C4-2B (cell line): ENCODE results near the gene C1orf21.

Source experiments
- ZFX ChIP-seq: fragments of 450-650 bp; IDR thresholded peaks from 2 replicates; pipeline ENCODE4 v1.6.1; 2017
- TF ChIP-seq, protein P1 (sequence below): fragments of 450-650 bp; conservative IDR thresholded peaks from 2 replicates; pipeline ENCODE4 v1.5.1; 2017; ENCODE audit warnings: mild to moderate bottlenecking

GRCh38 chr1:184637664-184638240 is 250.9 kb downstream of the C1orf21 start:
- TF ChIP-seq, protein P1, sequence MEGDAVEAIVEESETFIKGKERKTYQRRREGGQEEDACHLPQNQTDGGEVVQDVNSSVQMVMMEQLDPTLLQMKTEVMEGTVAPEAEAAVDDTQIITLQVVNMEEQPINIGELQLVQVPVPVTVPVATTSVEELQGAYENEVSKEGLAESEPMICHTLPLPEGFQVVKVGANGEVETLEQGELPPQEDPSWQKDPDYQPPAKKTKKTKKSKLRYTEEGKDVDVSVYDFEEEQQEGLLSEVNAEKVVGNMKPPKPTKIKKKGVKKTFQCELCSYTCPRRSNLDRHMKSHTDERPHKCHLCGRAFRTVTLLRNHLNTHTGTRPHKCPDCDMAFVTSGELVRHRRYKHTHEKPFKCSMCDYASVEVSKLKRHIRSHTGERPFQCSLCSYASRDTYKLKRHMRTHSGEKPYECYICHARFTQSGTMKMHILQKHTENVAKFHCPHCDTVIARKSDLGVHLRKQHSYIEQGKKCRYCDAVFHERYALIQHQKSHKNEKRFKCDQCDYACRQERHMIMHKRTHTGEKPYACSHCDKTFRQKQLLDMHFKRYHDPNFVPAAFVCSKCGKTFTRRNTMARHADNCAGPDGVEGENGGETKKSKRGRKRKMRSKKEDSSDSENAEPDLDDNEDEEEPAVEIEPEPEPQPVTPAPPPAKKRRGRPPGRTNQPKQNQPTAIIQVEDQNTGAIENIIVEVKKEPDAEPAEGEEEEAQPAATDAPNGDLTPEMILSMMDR = no peak
- TF ChIP-seq ZFX = no peak
